BE2C (cell line): ENCODE measurements around the gene OR2B2.

Experiments used
- DNase-seq: peaks from one replicate; pipeline ENCODE4 v3.0.0-alpha.2; 2020
- H3K27me3 ChIP-seq: fragments of 250-450 bp; sonication (Bioruptor Pico); 2 replicates; pipeline ENCODE4 v1.5.1; 2020; ENCODE audit warnings: mild to moderate bottlenecking
- H3K36me3 ChIP-seq: fragments of 250-450 bp; sonication (Bioruptor Pico); 2 replicates; pipeline ENCODE4 v1.5.1; 2020; ENCODE audit warnings: mild to moderate bottlenecking
- H3K4me1 ChIP-seq: fragments of 250-450 bp; sonication (Bioruptor Pico); 2 replicates; pipeline ENCODE4 v1.5.1; 2020
- H3K4me3 ChIP-seq: 2 replicates; pipeline ENCODE4 v1.5.1; 2011; ENCODE audit warnings: low read depth, low read length
- H3K9me3 ChIP-seq: fragments of 250-450 bp; sonication (Bioruptor Pico); 2 replicates; pipeline ENCODE4 v1.5.1; 2020
- TF ChIP-seq, protein P1 (sequence below): IDR thresholded peaks from 2 replicates; pipeline ENCODE4 v1.5.1; 2012; ENCODE audit warnings: mild to moderate bottlenecking, low read depth, low read length

OR2B2 gene

DNA sequence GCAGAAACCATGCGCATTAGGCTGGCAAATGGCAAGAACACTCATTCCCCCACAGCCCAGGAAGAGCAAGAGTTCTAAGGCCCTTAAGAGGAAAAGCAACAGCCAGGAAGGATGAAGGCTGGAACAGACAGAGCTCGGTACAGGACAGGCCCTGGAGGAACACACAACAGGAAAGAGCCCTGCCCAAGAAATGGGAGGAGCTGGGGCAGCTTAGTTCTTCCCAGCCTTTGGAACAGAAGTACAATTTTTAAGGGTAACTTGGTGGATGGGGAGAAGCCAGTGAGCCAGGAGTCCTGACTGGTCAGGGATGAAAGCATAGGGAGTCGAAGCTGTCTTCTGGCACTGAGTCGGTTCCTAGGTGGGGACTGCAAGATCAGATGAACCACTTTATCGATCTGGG lies 32.4 kb downstream of the OR2B2 start:
- Histone ChIP-seq H3K4me3 (no peak overlapping the region), H3K9me3 (no peaks in the 10 kb centered on the region), H3K36me3 (no peaks in the 10 kb centered on the region), H3K27me3 (no peaks in the 10 kb centered on the region), H3K4me1 (no peaks in the 10 kb centered on the region)
- no peak for DNase-seq
- TF ChIP-seq, protein P1, sequence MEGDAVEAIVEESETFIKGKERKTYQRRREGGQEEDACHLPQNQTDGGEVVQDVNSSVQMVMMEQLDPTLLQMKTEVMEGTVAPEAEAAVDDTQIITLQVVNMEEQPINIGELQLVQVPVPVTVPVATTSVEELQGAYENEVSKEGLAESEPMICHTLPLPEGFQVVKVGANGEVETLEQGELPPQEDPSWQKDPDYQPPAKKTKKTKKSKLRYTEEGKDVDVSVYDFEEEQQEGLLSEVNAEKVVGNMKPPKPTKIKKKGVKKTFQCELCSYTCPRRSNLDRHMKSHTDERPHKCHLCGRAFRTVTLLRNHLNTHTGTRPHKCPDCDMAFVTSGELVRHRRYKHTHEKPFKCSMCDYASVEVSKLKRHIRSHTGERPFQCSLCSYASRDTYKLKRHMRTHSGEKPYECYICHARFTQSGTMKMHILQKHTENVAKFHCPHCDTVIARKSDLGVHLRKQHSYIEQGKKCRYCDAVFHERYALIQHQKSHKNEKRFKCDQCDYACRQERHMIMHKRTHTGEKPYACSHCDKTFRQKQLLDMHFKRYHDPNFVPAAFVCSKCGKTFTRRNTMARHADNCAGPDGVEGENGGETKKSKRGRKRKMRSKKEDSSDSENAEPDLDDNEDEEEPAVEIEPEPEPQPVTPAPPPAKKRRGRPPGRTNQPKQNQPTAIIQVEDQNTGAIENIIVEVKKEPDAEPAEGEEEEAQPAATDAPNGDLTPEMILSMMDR: no peak

DNA sequence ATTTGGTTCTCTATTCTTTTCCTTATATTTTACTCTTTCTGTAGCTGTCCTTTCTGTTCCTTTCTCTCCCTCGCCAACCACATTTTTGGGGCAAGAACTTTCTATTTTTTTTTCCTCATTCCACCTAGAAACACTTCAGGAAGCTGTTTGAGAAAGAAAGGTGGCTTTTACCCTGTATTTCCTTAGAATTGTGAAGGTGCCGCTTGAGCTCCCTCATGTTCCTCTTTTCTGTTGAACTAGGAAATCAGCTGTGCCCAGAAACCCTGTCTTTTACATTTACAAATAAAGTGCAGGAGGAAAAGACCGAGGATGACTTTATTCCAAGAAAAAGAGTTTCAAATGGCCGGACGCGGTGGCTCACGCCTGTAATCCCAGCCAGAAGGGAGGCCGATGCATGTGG lies 38.2 kb downstream of the OR2B2 start:
- Histone ChIP-seq H3K4me3 (no peak overlapping the region), H3K36me3 (no peaks in the 10 kb centered on the region), H3K4me1 (no peaks in the 10 kb centered on the region), H3K9me3 (no peaks in the 10 kb centered on the region), H3K27me3 (no peaks in the 10 kb centered on the region)
- TF ChIP-seq, protein P1: no peak
- no peak for DNase-seq

DNA sequence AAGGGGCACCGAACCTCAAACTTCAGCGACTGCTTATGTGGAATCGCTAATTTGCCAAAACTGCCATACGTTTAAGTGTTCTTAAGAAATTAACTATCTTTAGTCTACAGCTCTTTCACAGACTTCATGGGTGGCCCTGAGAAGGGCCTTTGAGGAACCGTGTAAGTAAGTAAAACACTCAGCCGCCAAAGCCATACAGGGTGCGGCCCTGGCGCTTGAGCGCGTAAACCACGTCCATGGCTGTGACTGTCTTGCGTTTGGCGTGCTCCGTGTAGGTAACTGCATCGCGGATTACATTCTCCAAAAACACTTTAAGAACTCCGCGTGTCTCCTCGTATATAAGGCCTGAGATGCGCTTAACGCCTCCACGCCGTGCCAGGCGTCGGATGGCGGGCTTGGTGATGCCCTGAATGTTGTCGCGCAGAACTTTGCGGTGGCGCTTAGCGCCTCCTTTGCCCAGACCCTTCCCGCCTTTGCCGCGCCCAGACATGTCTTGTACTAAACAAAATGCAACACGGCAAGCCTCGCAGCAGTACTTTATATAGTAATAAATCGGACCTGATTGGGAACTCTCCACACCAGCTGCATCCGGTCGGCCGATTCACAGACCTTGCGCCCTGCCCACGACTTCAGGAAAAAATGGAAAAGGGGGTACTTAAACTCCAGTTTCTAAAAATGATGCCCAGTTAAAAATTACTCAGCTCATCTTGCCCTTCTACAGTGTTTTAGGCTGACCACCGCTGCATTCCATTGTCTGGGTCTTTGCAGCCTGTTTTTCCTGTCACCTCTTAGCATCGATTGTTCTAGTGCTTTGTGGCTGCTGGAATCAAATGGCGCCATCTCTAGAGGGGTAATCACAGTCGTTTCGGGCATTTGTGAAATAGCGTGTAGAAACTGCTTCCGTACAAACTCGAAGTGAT lies 38.9 kb downstream of the OR2B2 start:
- Histone ChIP-seq H3K4me3 (peak overlapping the region; percentile 74), H3K4me1 (no peaks in the 10 kb centered on the region), H3K27me3 (no peaks in the 10 kb centered on the region), H3K36me3 (no peaks in the 10 kb centered on the region), H3K9me3 (no peaks in the 10 kb centered on the region)
- TF ChIP-seq, protein P1: no peak
- DNase-seq: peak; percentile 60

DNA sequence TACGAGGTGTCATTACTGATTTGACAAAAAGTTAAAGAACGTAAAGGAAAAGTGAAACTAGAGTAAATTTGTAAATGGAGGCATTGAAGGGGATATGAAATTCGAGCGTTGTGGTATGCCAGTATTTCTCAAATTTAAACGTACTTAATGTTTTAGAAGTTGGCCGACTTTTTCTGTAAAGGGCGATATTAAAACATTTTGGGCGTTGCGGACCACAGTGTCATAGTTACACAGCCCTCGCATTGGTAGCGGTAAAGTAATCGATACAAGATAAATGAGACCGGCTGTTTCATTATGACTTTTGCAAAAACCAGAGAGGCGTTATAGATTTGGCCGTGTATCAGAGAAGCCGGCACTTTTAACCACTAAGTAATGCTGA lies 39.6 kb downstream of the OR2B2 start:
- H3K4me1 ChIP-seq: no peaks in the 10 kb centered on the region

DNA sequence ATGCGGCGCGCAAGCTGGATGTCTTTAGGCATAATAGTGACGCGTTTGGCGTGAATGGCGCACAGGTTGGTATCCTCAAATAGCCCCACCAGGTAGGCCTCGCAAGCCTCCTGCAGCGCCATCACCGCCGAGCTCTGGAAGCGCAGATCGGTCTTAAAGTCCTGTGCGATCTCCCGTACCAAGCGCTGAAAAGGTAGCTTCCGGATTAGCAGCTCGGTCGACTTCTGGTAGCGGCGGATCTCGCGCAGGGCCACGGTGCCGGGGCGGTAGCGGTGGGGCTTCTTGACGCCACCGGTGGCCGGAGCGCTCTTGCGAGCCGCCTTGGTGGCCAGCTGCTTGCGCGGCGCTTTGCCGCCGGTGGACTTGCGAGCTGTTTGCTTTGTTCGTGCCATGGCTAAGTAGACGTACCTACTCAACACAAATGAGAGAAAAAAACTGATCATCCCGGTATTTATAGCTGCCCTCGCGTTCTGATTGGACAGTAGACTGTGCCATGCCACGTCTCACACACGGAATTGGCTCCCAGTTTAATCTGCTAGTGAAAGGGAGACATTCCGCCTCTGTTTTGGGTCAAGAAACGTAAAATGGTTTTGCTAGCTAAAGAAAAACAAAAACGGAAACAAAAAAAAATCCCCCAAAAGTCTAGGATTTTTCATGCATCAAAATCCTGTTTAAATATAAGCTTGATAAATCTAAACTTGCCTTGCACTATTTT lies 40.1 kb downstream of the OR2B2 start:
- Histone ChIP-seq H3K4me1 (no peaks in the 10 kb centered on the region), H3K36me3 (no peaks in the 10 kb centered on the region), H3K27me3 (no peaks in the 10 kb centered on the region), H3K9me3 (no peaks in the 10 kb centered on the region), H3K4me3 (peak overlapping the region; percentile 74)
- DNase-seq: peak; percentile 84
- TF ChIP-seq, protein P1: peak; percentile 26

More for the DNA sequence above, 39.6 kb downstream of the OR2B2 start:
- DNase-seq: no peak
- TF ChIP-seq, protein P1: no peak
- Histone ChIP-seq H3K4me3 (peak overlapping the region; percentile 74), H3K9me3 (no peaks in the 10 kb centered on the region), H3K27me3 (no peaks in the 10 kb centered on the region), H3K36me3 (no peaks in the 10 kb centered on the region)

DNA sequence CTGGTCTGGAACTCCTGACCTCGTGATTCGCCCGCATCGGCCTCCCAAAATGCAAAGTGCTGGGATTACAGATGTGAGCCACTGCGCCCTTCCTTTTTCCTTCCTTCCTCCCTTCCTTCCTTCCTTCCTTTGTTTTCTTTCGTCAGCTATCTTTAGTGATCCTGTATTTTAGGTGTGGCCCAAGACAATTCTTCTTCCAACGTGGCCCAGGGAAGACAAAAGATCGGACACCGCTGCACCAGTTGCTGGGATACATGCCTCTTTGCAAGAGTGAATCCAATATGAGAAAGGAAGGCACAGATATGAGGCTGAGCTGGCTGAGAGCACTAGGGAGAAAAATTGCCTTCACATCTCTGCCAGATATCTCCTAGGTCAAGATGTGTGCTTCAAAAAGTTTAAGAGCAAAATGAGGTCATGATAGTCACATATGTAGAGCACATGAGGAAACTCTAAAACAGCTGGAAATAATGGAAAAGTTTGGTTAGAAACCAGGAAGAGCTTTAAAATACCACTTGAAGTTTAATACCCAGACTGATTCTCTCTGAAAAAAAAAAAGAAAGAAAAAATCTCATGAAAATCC lies 41.8 kb downstream of the OR2B2 start:
- no peak overlapping the region for H3K4me3 ChIP-seq
- no peak for DNase-seq
- no peaks in the 10 kb centered on the region for H3K9me3 ChIP-seq
- H3K4me1 ChIP-seq: no peaks in the 10 kb centered on the region
- TF ChIP-seq, protein P1: no peak
- no peaks in the 10 kb centered on the region for H3K36me3 ChIP-seq
- H3K27me3 ChIP-seq: no peaks in the 10 kb centered on the region
